H1 (cell line): ENCODE results near the gene GFOD1. TPM values are rescaled to one million over a fixed set of nuclear protein-coding genes. Genes with fewer than 3 reads are reported as not detected.

Source experiments
- ATF2 ChIP-seq: IDR thresholded peaks from 2 replicates; pipeline ENCODE4 v1.6.1; 2012; ENCODE audit warnings: low read length, inconsistent platforms
- BCL11A ChIP-seq, 2 experiments: IDR thresholded peaks; one replicate each; pipeline ENCODE4 v1.6.1; 2011; ENCODE audit warnings: low read depth in 2 of 2, low read length in 2 of 2, mild to moderate bottlenecking in 2 of 2
- polyA plus RNA-seq, 7 experiments: library from polyadenylated mRNA; depleted of rRNA in 3 of 7; stranded (reverse) in 5 of 7; unstranded in 2 of 7; fragments of >200 nt in 5 of 7; fragments of 200-250 nt in 2 of 7; gene quantifications; 1 replicate in 5 of 7; 2 replicates in 1 of 7; 4 replicates in 1 of 7; pipeline versions ENCODE4 v1.2.1 to v1.2.3, GENCODE V29; 2011 to 2013; ENCODE audit warnings: missing spikeins in 2 of 7, mixed read lengths in 2 of 7
- total RNA-seq: library from RNA; stranded (reverse); fragmentation: NEBNext Ultra II Directional; extraction: Animal tissue kit (Norgen Biotek cat#: 25700); gene quantifications from 2 replicates; pipeline ENCODE4 v1.2.1, GENCODE V29; 2021

Gene GFOD1
- total and polyA plus RNA-seq, 2 of the 8 experiments (the other 6 are each of a cell fraction or from before 2014, with no cell fraction given) = 2.5 to 8.8 TPM

GRCh38 chr6:13441778-13442177 is 45.6 kb downstream of the GFOD1 start (continued):
- TF ChIP-seq ATF2 = no peak
- no peak for TF ChIP-seq BCL11A (IDR thresholded peaks at IDR 0.05; ENCODE audit: low read depth in 2 of 2, low read length in 2 of 2)
